Endodermal cell (in vitro differentiated cells): ENCODE measurements around the gene LRRC26. TPM values are rescaled to one million over a fixed set of nuclear protein-coding genes. Genes with fewer than 3 reads are reported as not detected.

Experiments used
- DNase-seq: peaks from one replicate; pipeline ENCODE4 v3.0.0-alpha.2; 2017
- H3K27ac ChIP-seq: 2 replicates; pipeline ENCODE4 v1.5.1; 2013; ENCODE audit warnings: mild to moderate bottlenecking, low read depth, low read length, moderate library complexity
- H3K27me3 ChIP-seq: 2 replicates; pipeline ENCODE4 v1.6.1; 2013; ENCODE audit warnings: mild to moderate bottlenecking, low read length, moderate library complexity; ENCODE audit not compliant: insufficient read depth, control insufficient read depth, poor library complexity, severe bottlenecking
- H3K36me3 ChIP-seq: 2 replicates; pipeline ENCODE4 v1.7.0; 2013; ENCODE audit warnings: mild to moderate bottlenecking, low read length, moderate library complexity; ENCODE audit not compliant: control insufficient read depth, insufficient read depth
- H3K4me1 ChIP-seq: one replicate; pipeline ENCODE4 v1.7.0; 2013; ENCODE audit warnings: low read length; ENCODE audit not compliant: control insufficient read depth, insufficient read depth
- H3K4me3 ChIP-seq: 2 replicates; pipeline ENCODE4 v1.5.1; 2013; ENCODE audit warnings: mild to moderate bottlenecking, low read length, moderate library complexity
- H3K9ac ChIP-seq: 2 replicates; pipeline ENCODE4 v1.6.1; 2013; ENCODE audit warnings: mild to moderate bottlenecking, low read length, moderate library complexity; ENCODE audit not compliant: poor library complexity, severe bottlenecking; ENCODE audit errors: extremely low read depth
- H3K9me3 ChIP-seq: 2 replicates; pipeline ENCODE4 v1.6.1; 2013; ENCODE audit warnings: mild to moderate bottlenecking, low read length, moderate library complexity; ENCODE audit not compliant: control insufficient read depth
- H3K27ac Mint-ChIP-seq: 2 replicates; pipeline ENCODE4 v1.8.0; 2020; ENCODE audit warnings: mixed read lengths
- H3K27me3 Mint-ChIP-seq: 2 replicates; pipeline ENCODE4 v1.8.0; 2021; ENCODE audit warnings: mild to moderate bottlenecking, mixed read lengths; ENCODE audit not compliant: insufficient read depth
- H3K36me3 Mint-ChIP-seq: 2 replicates; pipeline ENCODE4 v1.8.0; 2020; ENCODE audit warnings: low read depth, mixed read lengths
- H3K4me1 Mint-ChIP-seq: 2 replicates; pipeline ENCODE4 v1.8.0; 2020; ENCODE audit warnings: mixed read lengths
- H3K4me3 Mint-ChIP-seq: 2 replicates; pipeline ENCODE4 v1.8.0; 2020; ENCODE audit warnings: mild to moderate bottlenecking, moderate library complexity, mixed read lengths
- H3K9me3 Mint-ChIP-seq: 2 replicates; pipeline ENCODE4 v1.8.0; 2020; ENCODE audit warnings: mild to moderate bottlenecking, mixed read lengths
- WGBS, 2 experiments: methylation state at CpG; one replicate each; pipeline versions ENCODE4 v1.1.5 to v1.1.7; 2013; ENCODE audit warnings: missing lambda C conversion rate in 2 of 2, mixed read lengths in 1 of 2; ENCODE audit not compliant: insufficient coverage in 1 of 2, insufficient read length in 1 of 2; 5-methylcytosine and 5-hydroxymethylcytosine counted together
- total RNA-seq, 2 donors: library from RNA; stranded (reverse); fragmentation: NEBNext Ultra II Directional in 1 of 2; extraction: Animal tissue kit (Norgen Biotek cat#: 25700) in 1 of 2; gene quantifications; 2 replicates in 1 of 2; 3 replicates in 1 of 2; pipeline ENCODE4 v1.2.1, GENCODE V29; 2021
- TF ChIP-seq, protein P1 (sequence below): fragments of 200-600 bp; sonication (generic); conservative IDR thresholded peaks from 2 replicates; pipeline ENCODE4 v1.5.0; 2021; ENCODE audit warnings: antibody characterized with exemption, mild to moderate bottlenecking

LRRC26 gene
- total RNA-seq, 2 donors from 2014 or later = 0.53 TPM; not detected in 1

GRCh38 chr9:137158625-137159024 lies 11.2 kb downstream of the LRRC26 start:
- Mint-ChIP-seq H3K27ac (no peak overlapping the region), H3K4me1 (no peaks in the 10 kb centered on the region), H3K27me3 (peaks cover 89% of the 10 kb centered on the region), H3K9me3 (no peaks in the 10 kb centered on the region), H3K4me3 (no peak overlapping the region), H3K36me3 (no peaks in the 10 kb centered on the region)
- Histone ChIP-seq H3K27ac (no peak overlapping the region), H3K9ac (no peak overlapping the region), H3K9me3 (no peaks in the 10 kb centered on the region), H3K27me3 (peaks cover 88% of the 10 kb centered on the region), H3K36me3 (no peaks in the 10 kb centered on the region), H3K4me3 (no peak overlapping the region), H3K4me1 (no peaks in the 10 kb centered on the region)
- WGBS, 2 experiments = 40 to 62% methylated on average over 1 to 4 of the region's 4 CpGs
- TF ChIP-seq, protein P1, sequence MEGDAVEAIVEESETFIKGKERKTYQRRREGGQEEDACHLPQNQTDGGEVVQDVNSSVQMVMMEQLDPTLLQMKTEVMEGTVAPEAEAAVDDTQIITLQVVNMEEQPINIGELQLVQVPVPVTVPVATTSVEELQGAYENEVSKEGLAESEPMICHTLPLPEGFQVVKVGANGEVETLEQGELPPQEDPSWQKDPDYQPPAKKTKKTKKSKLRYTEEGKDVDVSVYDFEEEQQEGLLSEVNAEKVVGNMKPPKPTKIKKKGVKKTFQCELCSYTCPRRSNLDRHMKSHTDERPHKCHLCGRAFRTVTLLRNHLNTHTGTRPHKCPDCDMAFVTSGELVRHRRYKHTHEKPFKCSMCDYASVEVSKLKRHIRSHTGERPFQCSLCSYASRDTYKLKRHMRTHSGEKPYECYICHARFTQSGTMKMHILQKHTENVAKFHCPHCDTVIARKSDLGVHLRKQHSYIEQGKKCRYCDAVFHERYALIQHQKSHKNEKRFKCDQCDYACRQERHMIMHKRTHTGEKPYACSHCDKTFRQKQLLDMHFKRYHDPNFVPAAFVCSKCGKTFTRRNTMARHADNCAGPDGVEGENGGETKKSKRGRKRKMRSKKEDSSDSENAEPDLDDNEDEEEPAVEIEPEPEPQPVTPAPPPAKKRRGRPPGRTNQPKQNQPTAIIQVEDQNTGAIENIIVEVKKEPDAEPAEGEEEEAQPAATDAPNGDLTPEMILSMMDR = no peak
- no peak for DNase-seq

- no peaks in the 10 kb centered on the region for H3K4me1 ChIP-seq
- 67 to 76% methylated on average over 17 to 19 of the region's 19 CpGs for WGBS, 2 experiments
- no peak overlapping the region for H3K27ac ChIP-seq
- no peak for DNase-seq
- no peaks in the 10 kb centered on the region for H3K36me3 ChIP-seq
- TF ChIP-seq, protein P1 = no peak
- peaks cover 79% of the 10 kb centered on the region for H3K27me3 ChIP-seq
- Mint-ChIP-seq H3K4me3 (no peak overlapping the region), H3K27ac (no peak overlapping the region), H3K4me1 (no peaks in the 10 kb centered on the region), H3K9me3 (no peaks in the 10 kb centered on the region), H3K27me3 (peaks cover 81% of the 10 kb centered on the region), H3K36me3 (no peaks in the 10 kb centered on the region)
- no peak overlapping the region for H3K4me3 ChIP-seq
- no peak overlapping the region for H3K9ac ChIP-seq
- H3K9me3 ChIP-seq = no peaks in the 10 kb centered on the region
These were observed 12.0 kb downstream of the LRRC26 start for GRCh38 chr9:137157618-137158415.

DNA sequence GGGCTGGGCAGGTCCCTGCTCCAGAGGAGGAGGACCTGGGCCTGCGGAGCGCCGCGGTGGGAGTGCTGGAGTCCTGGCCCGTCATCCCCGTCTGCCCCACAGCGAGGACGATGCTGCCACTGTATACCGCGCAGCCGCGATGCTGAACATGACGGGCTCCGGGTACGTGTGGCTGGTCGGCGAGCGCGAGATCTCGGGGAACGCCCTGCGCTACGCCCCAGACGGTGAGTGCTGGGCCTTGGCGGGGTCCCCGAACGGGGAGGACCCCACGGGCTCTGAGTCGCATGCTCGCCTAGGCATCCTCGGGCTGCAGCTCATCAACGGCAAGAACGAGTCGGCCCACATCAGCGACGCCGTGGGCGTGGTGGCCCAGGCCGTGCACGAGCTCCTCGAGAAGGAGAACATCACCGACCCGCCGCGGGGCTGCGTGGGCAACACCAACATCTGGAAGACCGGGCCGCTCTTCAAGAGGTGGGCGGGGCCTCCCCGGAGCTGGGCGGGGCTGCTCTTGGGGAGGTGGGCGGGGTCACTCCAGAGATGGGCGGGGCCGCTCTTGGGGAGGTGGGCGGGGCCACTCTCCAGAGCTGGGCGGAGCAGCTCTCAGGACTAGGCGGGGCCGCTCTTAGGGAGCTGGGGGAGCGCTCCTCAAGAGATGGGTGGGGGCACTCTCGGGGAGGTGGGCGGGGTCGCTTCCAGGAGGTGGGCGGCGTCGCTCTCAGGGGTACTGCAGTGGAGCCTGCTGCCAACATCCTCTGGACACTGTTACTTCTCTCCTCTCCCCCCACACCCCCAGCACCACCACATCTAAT lies 13.1 kb downstream of the LRRC26 start:
- Histone ChIP-seq H3K27me3 (peaks cover 74% of the 10 kb centered on the region), H3K9me3 (no peaks in the 10 kb centered on the region), H3K36me3 (no peaks in the 10 kb centered on the region), H3K27ac (no peak overlapping the region), H3K4me1 (no peaks in the 10 kb centered on the region), H3K9ac (no peak overlapping the region), H3K4me3 (no peak overlapping the region)
- Mint-ChIP-seq H3K27ac (no peak overlapping the region), H3K4me3 (no peak overlapping the region), H3K9me3 (no peaks in the 10 kb centered on the region), H3K27me3 (peaks cover 71% of the 10 kb centered on the region), H3K4me1 (no peaks in the 10 kb centered on the region), H3K36me3 (no peaks in the 10 kb centered on the region)
- 55 to 59% methylated on average over 29 to 65 of the region's 65 CpGs for WGBS, 2 experiments
- peak; percentile 82 for DNase-seq
- TF ChIP-seq, protein P1 = no peak
